GM10266 (cell line): ENCODE measurements around the gene PTGDS.

Source experiments
- DNase-seq: peaks from one replicate; pipeline ENCODE4 v3.0.0; 2012; ENCODE audit errors: extremely low spot score
- CTCF ChIP-seq: IDR thresholded peaks from 2 replicates; pipeline ENCODE4 v1.5.1; 2012; ENCODE audit warnings: mild to moderate bottlenecking, low read depth; ENCODE audit not compliant: control insufficient read depth, insufficient read depth; ENCODE audit errors: missing control alignments

Gene PTGDS

GRCh38 chr9:136990242-136990911 lies 13.1 kb downstream of the PTGDS start:
- no peak for TF ChIP-seq CTCF
- no peak for DNase-seq

GRCh38 chr9:136991993-136992818 lies 14.9 kb downstream of the PTGDS start, which contains the start of gene PAXX:
PAXX (plus strand) TSS chr9:136992422; CDS start chr9:136992444, 22 bp downstream.
- peak; percentile 100 for DNase-seq
- TF ChIP-seq CTCF, result no peak

GRCh38 chr9:136992819-136993369 lies 15.6 kb downstream of the PTGDS start:
- DNase-seq, result no peak
- TF ChIP-seq CTCF, result no peak

- DNase-seq, result no peak
- TF ChIP-seq CTCF, result no peak
Observed at GRCh38 chr9:136994180-136994887, 17.0 kb downstream of the PTGDS start.

GRCh38 chr9:136994888-136995230 lies 17.6 kb downstream of the PTGDS start:
- no peak for TF ChIP-seq CTCF
- no peak for DNase-seq

- no peak for TF ChIP-seq CTCF
- no peak for DNase-seq
Observed at GRCh38 chr9:136995362-136995761, 18.1 kb downstream of the PTGDS start.
